ENCODE data around the gene FSHB. TPM values are rescaled to one million over a fixed set of nuclear protein-coding genes. Genes with fewer than 3 reads are reported as not detected.

FSHB gene
- total RNA-seq, 4 donors from 2014 or later, result not detected

GRCh38 chr11:30228323-30228884 is 2.4 kb upstream of the FSHB start:
- 83 to 84% methylated on average over 5 of the region's 5 CpGs for WGBS, 2 donors
- intact Hi-C loops (cut with DNase I; ENCODE audit: low total_unique reads), result no loop called here
- no peak for DNase-seq (ENCODE audit: low spot score in 2 of 2)
- no peak overlapping the region for H3K4me3 ChIP-seq (ENCODE audit: low read depth, poor library complexity, severe bottlenecking)
- TF ChIP-seq POLR2A (IDR thresholded peaks at IDR 0.05) (no peak), CTCF (IDR thresholded peaks at IDR 0.05) (no peak)

- DNase-seq (ENCODE audit: low spot score in 2 of 2), result no peak
- 77 to 82% methylated on average over 2 of the region's 2 CpGs for WGBS, 2 donors
- intact Hi-C loops (cut with DNase I; ENCODE audit: low total_unique reads), result no loop called here
- no peak for TF ChIP-seq CTCF (IDR thresholded peaks at IDR 0.05)
- H3K4me3 ChIP-seq (ENCODE audit: low read depth, poor library complexity, severe bottlenecking), result no peak overlapping the region
These were observed 8.2 kb downstream of the FSHB start for GRCh38 chr11:30239025-30239424.

GRCh38 chr11:30244265-30244664 is 13.5 kb downstream of the FSHB start:
- TF ChIP-seq POLR2A (IDR thresholded peaks at IDR 0.05) (no peak), CTCF (IDR thresholded peaks at IDR 0.05) (no peak)
- no peak for DNase-seq (ENCODE audit: low spot score in 2 of 2)
- WGBS, 2 donors, result 4 to 11% methylated on average over 1 of the region's 1 CpG
- no peak overlapping the region for H3K4me3 ChIP-seq (ENCODE audit: low read depth, poor library complexity, severe bottlenecking)
- intact Hi-C loops (cut with DNase I; ENCODE audit: low total_unique reads), result no loop called here

GRCh38 chr11:30245621-30246020 is 14.8 kb downstream of the FSHB start:
- no peak overlapping the region for H3K4me3 ChIP-seq (ENCODE audit: low read depth, poor library complexity, severe bottlenecking)
- WGBS, 2 donors, result 67 to 74% methylated on average over 2 of the region's 2 CpGs
- intact Hi-C loops (cut with DNase I; ENCODE audit: low total_unique reads), result no loop called here
- no peak for DNase-seq (ENCODE audit: low spot score in 2 of 2)
- no peak for TF ChIP-seq POLR2A (IDR thresholded peaks at IDR 0.05)
- no peak for TF ChIP-seq CTCF (IDR thresholded peaks at IDR 0.05)

GRCh38 chr11:30254307-30255298 is 23.8 kb downstream of the FSHB start:
- no peak for DNase-seq (ENCODE audit: low spot score in 2 of 2)
- intact Hi-C loops (cut with DNase I; ENCODE audit: low total_unique reads), result no loop called here
- no peak overlapping the region for H3K4me3 ChIP-seq (ENCODE audit: low read depth, poor library complexity, severe bottlenecking)
- no peak for TF ChIP-seq POLR2A (IDR thresholded peaks at IDR 0.05)
- no peak for TF ChIP-seq CTCF (IDR thresholded peaks at IDR 0.05)
- 46 to 48% methylated on average over 3 of the region's 3 CpGs for WGBS, 2 donors
